Suppressor macrophage treated with lipopolysaccharide for 4 hours (primary cell): Measurements from ENCODE around the gene WDR48.

Experiments used
- DNase-seq: peaks from one replicate; pipeline ENCODE4 v3.0.0-alpha.2; 2020

The WDR48 gene

GRCh38 chr3:39126532-39127071, 74.8 kb downstream of the WDR48 start:
- DNase-seq = no peak

GRCh38 chr3:39127269-39127907, 75.6 kb downstream of the WDR48 start:
- DNase-seq = no peak

GRCh38 chr3:39127908-39128304, 76.1 kb downstream of the WDR48 start:
- no peak for DNase-seq

GRCh38 chr3:39128951-39129350, 77.1 kb downstream of the WDR48 start:
- DNase-seq = no peak

- no peak for DNase-seq
Measured at GRCh38 chr3:39130026-39130425, 78.2 kb downstream of the WDR48 start.

- no peak for DNase-seq
Measured at GRCh38 chr3:39130693-39131265, 79.0 kb downstream of the WDR48 start.

GRCh38 chr3:39132096-39133092, 80.6 kb downstream of the WDR48 start:
- no peak for DNase-seq

- DNase-seq = no peak
Measured at GRCh38 chr3:39133093-39133490, 81.3 kb downstream of the WDR48 start.

GRCh38 chr3:39133822-39134221, 82.0 kb downstream of the WDR48 start:
- DNase-seq = no peak

- DNase-seq = no peak
Measured at GRCh38 chr3:39134305-39134704, 82.5 kb downstream of the WDR48 start.

- DNase-seq = no peak
Measured at GRCh38 chr3:39135170-39135805, 83.5 kb downstream of the WDR48 start.

GRCh38 chr3:39136533-39137434, 85.0 kb downstream of the WDR48 start:
- no peak for DNase-seq

GRCh38 chr3:39137435-39137936, 85.7 kb downstream of the WDR48 start:
- DNase-seq = no peak

- DNase-seq = no peak
Measured at GRCh38 chr3:39137991-39138803, 86.4 kb downstream of the WDR48 start.

GRCh38 chr3:39138804-39139415, 87.1 kb downstream of the WDR48 start:
- DNase-seq = peak; percentile 58

GRCh38 chr3:39139442-39139841, 87.6 kb downstream of the WDR48 start:
- DNase-seq = no peak

- no peak for DNase-seq
Measured at GRCh38 chr3:39140341-39140971, 88.6 kb downstream of the WDR48 start.

GRCh38 chr3:39141171-39141995, 89.6 kb downstream of the WDR48 start:
- peak; percentile 49 for DNase-seq

GRCh38 chr3:39142067-39142466, 90.3 kb downstream of the WDR48 start:
- DNase-seq = no peak
